Activated CD8-positive, alpha-beta memory T cell treated with anti-CD3 and anti-CD28 coated beads, Interleukin-2, amount 50 U/mL, for 1 hour (primary cell): ENCODE measurements around the gene GSTA5.
"Not testable (repeated sequence)": the region's sequence is repeated elsewhere in the genome, so short reads cannot be mapped to it uniquely, and the experiment has no call there.

Source experiments
- DNase-seq: peaks from one replicate; pipeline ENCODE4 v3.0.0-alpha.2; 2020; ENCODE audit errors: extremely low read depth

The GSTA5 gene

DNA sequence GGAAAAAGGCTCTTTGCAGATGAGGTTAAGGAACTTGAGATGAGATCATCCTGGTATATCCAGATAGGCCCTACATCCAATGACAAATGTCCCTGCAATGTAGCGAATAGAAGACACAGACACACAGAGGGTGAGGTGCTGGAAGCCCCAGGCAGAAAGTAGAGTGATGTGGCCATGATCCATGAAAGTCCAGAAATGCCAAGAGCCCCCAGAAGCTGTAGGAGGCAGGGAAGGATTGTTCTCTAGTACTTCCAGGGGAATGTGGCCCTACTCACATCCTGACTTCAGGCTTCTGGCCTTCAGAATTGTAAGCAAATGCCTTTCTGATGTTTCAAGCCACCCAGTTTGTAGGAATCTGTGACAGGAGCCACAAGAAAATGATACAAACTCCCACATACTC lies 51.0 kb downstream of the GSTA5 start:
- DNase-seq: not testable (repeated sequence)

DNA sequence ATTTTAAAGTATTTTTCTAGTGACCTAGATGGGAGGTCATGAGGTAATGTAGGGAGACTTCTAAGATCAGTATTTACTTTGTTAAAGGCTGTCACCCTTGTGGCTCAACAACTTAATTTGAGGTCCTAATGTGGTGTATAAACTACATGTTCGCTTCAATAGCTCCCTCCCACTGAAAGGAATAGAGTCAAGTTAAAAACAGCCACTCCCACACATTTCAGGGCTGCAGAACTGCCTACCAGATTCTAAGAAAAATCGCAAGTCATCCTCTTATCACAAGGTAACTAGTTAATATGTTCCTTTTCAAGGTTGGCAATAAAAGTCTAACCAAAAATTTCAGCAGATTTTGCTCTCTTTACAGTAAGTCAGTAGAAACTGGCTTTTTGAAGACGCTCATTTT lies 52.1 kb downstream of the GSTA5 start:
- no peak for DNase-seq

DNA sequence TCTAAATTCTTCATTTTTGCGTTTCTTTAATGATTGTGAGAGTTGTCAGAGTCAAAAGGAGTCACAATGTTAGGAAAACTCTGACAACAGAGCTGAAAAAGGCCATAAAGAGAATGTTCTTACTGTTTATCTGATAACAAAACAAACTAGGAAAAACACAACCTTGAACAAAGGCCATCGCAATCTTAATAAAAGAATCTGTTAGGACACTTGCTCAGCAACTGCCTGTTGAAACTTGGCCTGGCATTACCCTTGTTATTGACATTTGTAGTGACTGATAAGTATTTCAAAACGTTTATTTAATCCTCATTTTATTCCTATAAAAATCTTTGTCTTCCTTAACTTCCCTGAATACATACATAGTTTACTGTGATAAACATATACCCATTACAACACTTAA lies 52.7 kb downstream of the GSTA5 start:
- no peak for DNase-seq

DNA sequence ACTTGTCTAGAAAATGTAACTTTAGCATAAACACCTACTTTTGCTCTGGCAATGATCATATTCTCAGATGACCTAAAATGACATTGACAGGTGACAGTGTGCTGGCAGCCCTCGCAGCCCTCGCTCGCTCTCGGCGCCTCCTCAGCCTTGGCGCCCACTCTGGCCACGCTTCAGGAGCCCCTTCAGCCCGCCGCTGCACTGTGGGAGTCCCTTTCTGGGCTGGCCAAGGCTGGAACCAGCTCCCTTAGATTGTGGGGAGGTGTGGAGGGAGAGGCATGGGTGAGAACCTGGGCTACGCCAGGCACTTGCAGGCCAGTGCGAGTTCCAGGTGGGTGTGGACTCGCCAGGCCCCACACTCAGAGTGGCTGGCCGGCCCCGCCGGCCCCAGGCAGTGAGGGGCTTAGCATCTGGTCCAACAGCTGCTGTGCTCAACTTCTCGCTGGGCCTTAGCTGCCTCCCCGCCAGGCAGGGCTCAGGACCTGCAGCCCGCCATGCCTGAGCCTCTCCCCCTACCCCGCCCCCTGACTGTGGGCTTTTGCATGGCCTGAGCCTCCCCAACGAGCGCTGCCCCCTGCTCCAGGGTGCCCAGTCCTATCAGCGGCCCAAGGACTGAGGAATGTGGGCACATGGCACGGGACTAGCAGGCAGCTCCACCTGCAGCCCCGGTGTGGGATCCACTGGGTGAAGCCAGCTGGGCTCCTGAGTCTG lies 54.2 kb downstream of the GSTA5 start:
- no peak for DNase-seq

DNA sequence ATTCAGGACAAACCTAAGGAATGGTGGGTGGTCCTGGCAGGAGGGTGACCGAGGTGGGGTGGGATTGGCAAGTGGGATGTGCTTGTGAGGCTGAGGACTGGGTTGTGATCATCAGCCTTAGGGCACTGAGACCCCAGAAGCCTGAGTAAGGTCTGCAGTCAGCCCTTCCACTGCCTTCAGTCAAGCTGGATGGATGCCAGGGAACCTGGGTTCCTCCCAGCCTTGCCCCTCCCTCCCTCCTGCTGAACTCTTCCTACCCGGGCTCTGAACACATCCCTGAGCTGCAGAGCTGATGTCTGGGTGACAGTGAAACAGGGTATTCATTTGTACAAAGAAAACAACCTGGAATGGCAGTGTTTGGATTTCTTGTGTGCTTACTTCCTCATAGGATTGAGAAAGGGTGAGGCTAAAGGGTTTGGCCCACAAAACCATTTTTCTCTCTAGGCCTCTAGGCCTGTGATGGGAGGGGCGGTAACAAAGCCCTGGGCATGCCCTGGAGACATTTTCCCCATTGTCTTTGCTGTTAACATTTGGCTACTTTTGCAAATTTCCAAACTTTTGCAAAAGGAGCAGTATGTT lies 57.8 kb downstream of the GSTA5 start:
- not testable (repeated sequence) for DNase-seq

DNA sequence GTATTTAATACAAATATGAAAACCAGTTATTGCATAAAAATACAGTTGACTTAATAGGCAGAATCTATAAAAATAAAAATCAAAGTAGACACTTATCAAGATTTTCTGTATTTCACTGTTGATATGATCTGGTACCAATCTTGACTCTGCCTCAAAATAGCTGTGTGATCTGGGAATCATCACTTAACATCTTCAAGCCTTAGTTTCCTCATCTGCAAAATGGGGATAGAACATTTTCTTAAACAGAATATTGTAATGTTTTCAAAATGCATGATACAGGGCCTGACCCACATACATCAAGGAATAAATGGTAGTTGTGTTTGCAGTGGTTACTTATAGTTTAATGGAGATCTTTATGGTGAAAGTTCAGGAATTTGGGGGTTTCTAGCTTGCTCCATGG lies 58.4 kb downstream of the GSTA5 start:
- not testable (repeated sequence) for DNase-seq
